Fibroblast of upper back skin (primary cell): ENCODE measurements around the gene STPG1.
"Not testable (repeated sequence)": the region's sequence is repeated elsewhere in the genome, so short reads cannot be mapped to it uniquely, and the experiment has no call there.

Source experiments
- DNase-seq: peaks from one replicate; pipeline ENCODE4 v3.0.0-alpha.2; 2013

The STPG1 gene

GRCh38 chr1:24413350-24414163, at the start of gene STPG1:
Gene STPG1 (minus strand): TSS chr1:24413782. CDS start chr1:24401388, 12,394 bp downstream.
- peak; percentile 83 for DNase-seq

- DNase-seq: peak; percentile 56
Measured at GRCh38 chr1:24462128-24462527, 48.5 kb upstream of the STPG1 start.

GRCh38 chr1:24459551-24460266, 46.1 kb upstream of the STPG1 start:
- DNase-seq: no peak

GRCh38 chr1:24457866-24458265, 44.3 kb upstream of the STPG1 start:
- no peak for DNase-seq

GRCh38 chr1:24455272-24455671, 41.7 kb upstream of the STPG1 start:
- no peak for DNase-seq

- no peak for DNase-seq
Measured at GRCh38 chr1:24454673-24455072, 41.1 kb upstream of the STPG1 start.

- peak; percentile 23 for DNase-seq
Measured at GRCh38 chr1:24452922-24453485, 39.4 kb upstream of the STPG1 start.

- no peak for DNase-seq
Measured at GRCh38 chr1:24451746-24452145, 38.2 kb upstream of the STPG1 start.

- no peak for DNase-seq
Measured at GRCh38 chr1:24450857-24451397, 37.3 kb upstream of the STPG1 start.

- no peak for DNase-seq
Measured at GRCh38 chr1:24450316-24450715, 36.7 kb upstream of the STPG1 start.

GRCh38 chr1:24446446-24446845, 32.9 kb upstream of the STPG1 start:
- not testable (repeated sequence) for DNase-seq

GRCh38 chr1:24443241-24443656, 29.7 kb upstream of the STPG1 start:
- DNase-seq: no peak

- DNase-seq: no peak
Measured at GRCh38 chr1:24442764-24443163, 29.2 kb upstream of the STPG1 start.

GRCh38 chr1:24441996-24442668, 28.6 kb upstream of the STPG1 start:
- no peak for DNase-seq

- DNase-seq: no peak
Measured at GRCh38 chr1:24441480-24441879, 27.9 kb upstream of the STPG1 start.

GRCh38 chr1:24440436-24440835, 26.9 kb upstream of the STPG1 start:
- no peak for DNase-seq

- peak; percentile 46 for DNase-seq
Measured at GRCh38 chr1:24438423-24438901, 24.9 kb upstream of the STPG1 start.

GRCh38 chr1:24437631-24438396, 24.2 kb upstream of the STPG1 start:
- no peak for DNase-seq

GRCh38 chr1:24435782-24436365, 22.3 kb upstream of the STPG1 start:
- no peak for DNase-seq

- DNase-seq: no peak
Measured at GRCh38 chr1:24427545-24427862, 13.9 kb upstream of the STPG1 start.

- no peak for DNase-seq
Measured at GRCh38 chr1:24426744-24427544, 13.4 kb upstream of the STPG1 start.
